ENCODE results near the gene CCL28. TPM values are rescaled to one million over a fixed set of nuclear protein-coding genes. Genes with fewer than 3 reads are reported as not detected.

CCL28 gene
- total and polyA plus RNA-seq, 2 experiments from 2014 or later = 5.7 to 7.1 TPM

DNA sequence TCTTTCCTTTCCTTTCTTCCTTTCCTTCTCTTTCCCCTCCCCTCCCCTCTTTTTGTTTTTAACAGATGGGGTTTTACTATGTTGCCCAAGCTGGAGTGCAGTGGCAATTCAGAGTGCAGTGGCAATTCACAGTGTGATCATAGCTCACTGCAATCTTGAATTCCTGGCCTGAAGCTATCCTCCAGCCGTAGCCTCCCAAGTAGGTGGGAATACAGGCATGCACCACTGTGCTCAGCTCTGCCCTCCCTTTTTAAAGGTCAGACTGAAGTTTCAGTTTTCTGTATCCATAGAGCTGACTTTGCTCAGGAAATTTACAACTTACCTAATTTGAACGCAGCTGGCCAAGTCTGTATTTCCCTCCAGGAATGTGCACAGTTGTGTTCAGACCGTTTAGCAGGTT lies 696 bp downstream of the CCL28 start:
- ATAC-seq (no peak), DNase-seq (ENCODE audit: low spot score) (no peak)
- TF ChIP-seq EZH2phosphoT487 (IDR thresholded peaks at IDR 0.05; ENCODE audit: unreplicated experiment) = no peak
- TF ChIP-seq, protein P1, sequence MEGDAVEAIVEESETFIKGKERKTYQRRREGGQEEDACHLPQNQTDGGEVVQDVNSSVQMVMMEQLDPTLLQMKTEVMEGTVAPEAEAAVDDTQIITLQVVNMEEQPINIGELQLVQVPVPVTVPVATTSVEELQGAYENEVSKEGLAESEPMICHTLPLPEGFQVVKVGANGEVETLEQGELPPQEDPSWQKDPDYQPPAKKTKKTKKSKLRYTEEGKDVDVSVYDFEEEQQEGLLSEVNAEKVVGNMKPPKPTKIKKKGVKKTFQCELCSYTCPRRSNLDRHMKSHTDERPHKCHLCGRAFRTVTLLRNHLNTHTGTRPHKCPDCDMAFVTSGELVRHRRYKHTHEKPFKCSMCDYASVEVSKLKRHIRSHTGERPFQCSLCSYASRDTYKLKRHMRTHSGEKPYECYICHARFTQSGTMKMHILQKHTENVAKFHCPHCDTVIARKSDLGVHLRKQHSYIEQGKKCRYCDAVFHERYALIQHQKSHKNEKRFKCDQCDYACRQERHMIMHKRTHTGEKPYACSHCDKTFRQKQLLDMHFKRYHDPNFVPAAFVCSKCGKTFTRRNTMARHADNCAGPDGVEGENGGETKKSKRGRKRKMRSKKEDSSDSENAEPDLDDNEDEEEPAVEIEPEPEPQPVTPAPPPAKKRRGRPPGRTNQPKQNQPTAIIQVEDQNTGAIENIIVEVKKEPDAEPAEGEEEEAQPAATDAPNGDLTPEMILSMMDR (conservative IDR thresholded peaks at IDR 0.05; ENCODE audit: low read depth in 2 of 2) = no peak
- TF ChIP-seq ZNF331 (CRISPR knock-in tag; IDR thresholded peaks at IDR 0.05; ENCODE audit: low read depth) = no peak
- no peak for TF ChIP-seq CREB1 (CRISPR knock-in tag; IDR thresholded peaks at IDR 0.05; ENCODE audit: low read depth)
- TF ChIP-seq POLR2AphosphoS5 (IDR thresholded peaks at IDR 0.05; ENCODE audit: low read depth) = no peak
- TF ChIP-seq STAT1 (IDR thresholded peaks at IDR 0.05; ENCODE audit: unreplicated experiment) = no peak
- TF ChIP-seq NANOG (IDR thresholded peaks at IDR 0.05; ENCODE audit: borderline replicate concordance) = no peak
- TF ChIP-seq, protein P2, sequence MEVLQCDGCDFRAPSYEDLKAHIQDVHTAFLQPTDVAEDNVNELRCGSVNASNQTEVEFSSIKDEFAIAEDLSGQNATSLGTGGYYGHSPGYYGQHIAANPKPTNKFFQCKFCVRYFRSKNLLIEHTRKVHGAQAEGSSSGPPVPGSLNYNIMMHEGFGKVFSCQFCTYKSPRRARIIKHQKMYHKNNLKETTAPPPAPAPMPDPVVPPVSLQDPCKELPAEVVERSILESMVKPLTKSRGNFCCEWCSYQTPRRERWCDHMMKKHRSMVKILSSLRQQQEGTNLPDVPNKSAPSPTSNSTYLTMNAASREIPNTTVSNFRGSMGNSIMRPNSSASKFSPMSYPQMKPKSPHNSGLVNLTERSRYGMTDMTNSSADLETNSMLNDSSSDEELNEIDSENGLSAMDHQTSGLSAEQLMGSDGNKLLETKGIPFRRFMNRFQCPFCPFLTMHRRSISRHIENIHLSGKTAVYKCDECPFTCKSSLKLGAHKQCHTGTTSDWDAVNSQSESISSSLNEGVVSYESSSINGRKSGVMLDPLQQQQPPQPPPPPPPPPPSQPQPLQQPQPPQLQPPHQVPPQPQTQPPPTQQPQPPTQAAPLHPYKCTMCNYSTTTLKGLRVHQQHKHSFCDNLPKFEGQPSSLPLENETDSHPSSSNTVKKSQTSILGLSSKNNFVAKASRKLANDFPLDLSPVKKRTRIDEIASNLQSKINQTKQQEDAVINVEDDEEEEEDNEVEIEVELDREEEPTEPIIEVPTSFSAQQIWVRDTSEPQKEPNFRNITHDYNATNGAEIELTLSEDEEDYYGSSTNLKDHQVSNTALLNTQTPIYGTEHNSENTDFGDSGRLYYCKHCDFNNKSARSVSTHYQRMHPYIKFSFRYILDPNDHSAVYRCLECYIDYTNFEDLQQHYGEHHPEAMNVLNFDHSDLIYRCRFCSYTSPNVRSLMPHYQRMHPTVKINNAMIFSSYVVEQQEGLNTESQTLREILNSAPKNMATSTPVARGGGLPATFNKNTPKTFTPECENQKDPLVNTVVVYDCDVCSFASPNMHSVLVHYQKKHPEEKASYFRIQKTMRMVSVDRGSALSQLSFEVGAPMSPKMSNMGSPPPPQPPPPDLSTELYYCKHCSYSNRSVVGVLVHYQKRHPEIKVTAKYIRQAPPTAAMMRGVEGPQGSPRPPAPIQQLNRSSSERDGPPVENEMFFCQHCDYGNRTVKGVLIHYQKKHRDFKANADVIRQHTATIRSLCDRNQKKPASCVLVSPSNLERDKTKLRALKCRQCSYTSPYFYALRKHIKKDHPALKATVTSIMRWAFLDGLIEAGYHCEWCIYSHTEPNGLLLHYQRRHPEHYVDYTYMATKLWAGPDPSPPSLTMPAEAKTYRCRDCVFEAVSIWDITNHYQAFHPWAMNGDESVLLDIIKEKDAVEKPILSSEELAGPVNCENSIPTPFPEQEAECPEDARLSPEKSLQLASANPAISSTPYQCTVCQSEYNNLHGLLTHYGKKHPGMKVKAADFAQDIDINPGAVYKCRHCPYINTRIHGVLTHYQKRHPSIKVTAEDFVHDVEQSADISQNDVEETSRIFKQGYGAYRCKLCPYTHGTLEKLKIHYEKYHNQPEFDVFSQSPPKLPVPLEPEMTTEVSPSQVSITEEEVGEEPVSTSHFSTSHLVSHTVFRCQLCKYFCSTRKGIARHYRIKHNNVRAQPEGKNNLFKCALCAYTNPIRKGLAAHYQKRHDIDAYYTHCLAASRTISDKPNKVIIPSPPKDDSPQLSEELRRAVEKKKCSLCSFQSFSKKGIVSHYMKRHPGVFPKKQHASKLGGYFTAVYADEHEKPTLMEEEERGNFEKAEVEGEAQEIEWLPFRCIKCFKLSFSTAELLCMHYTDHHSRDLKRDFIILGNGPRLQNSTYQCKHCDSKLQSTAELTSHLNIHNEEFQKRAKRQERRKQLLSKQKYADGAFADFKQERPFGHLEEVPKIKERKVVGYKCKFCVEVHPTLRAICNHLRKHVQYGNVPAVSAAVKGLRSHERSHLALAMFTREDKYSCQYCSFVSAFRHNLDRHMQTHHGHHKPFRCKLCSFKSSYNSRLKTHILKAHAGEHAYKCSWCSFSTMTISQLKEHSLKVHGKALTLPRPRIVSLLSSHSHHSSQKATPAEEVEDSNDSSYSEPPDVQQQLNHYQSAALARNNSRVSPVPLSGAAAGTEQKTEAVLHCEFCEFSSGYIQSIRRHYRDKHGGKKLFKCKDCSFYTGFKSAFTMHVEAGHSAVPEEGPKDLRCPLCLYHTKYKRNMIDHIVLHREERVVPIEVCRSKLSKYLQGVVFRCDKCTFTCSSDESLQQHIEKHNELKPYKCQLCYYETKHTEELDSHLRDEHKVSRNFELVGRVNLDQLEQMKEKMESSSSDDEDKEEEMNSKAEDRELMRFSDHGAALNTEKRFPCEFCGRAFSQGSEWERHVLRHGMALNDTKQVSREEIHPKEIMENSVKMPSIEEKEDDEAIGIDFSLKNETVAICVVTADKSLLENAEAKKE (CRISPR knock-in tag; IDR thresholded peaks at IDR 0.05) = no peak
- no peak for TF ChIP-seq ZNF114 (CRISPR knock-in tag; IDR thresholded peaks at IDR 0.05)
- no peak for TF ChIP-seq REST (IDR thresholded peaks at IDR 0.05; ENCODE audit: unreplicated experiment)
- no peak for TF ChIP-seq EZH2 (IDR thresholded peaks at IDR 0.05; ENCODE audit: low read depth, unreplicated experiment)
- TF ChIP-seq JUNB (IDR thresholded peaks at IDR 0.05; ENCODE audit: unreplicated experiment) = no peak
- TF ChIP-seq, protein P3, sequence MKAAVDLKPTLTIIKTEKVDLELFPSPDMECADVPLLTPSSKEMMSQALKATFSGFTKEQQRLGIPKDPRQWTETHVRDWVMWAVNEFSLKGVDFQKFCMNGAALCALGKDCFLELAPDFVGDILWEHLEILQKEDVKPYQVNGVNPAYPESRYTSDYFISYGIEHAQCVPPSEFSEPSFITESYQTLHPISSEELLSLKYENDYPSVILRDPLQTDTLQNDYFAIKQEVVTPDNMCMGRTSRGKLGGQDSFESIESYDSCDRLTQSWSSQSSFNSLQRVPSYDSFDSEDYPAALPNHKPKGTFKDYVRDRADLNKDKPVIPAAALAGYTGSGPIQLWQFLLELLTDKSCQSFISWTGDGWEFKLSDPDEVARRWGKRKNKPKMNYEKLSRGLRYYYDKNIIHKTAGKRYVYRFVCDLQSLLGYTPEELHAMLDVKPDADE (IDR thresholded peaks at IDR 0.05) = no peak
- peaks cover 7% of the 10 kb centered on the region; the same call in 1 of the 3 replicates for H3K9me3 Mint-ChIP-seq
- Histone ChIP-seq H3K36me3 (ENCODE audit: insufficient read depth) (no peaks in the 10 kb centered on the region), H3K4me2 (no peak overlapping the region), H3F3A (replicated peaks; ENCODE audit: low read depth) (no peaks in the 10 kb centered on the region), H3K9me2 (ENCODE audit: insufficient read depth) (no peaks in the 10 kb centered on the region), H3K79me2 (replicated peaks; ENCODE audit: insufficient read depth) (no peaks in the 10 kb centered on the region), H3K4me1 (ENCODE audit: insufficient read depth) (no peaks in the 10 kb centered on the region; the same call in 1 of the 2 replicates), H3K4me3 (no peak overlapping the region), H4K20me1 (replicated peaks; ENCODE audit: insufficient read depth) (no peaks in the 10 kb centered on the region), H3K27ac (ENCODE audit: low read depth) (no peak overlapping the region), H3K27me3 (ENCODE audit: insufficient read depth) (no peaks in the 10 kb centered on the region), H2AFZ (no peak overlapping the region)
- H3K4me1 Mint-ChIP-seq = peaks cover 5% of the 10 kb centered on the region; the same call in 2 of the 3 replicates
- no peaks in the 10 kb centered on the region for H3K36me3 Mint-ChIP-seq (ENCODE audit: low read depth)
- no peaks in the 10 kb centered on the region for H3K27me3 Mint-ChIP-seq (ENCODE audit: insufficient read depth, low read depth, poor library complexity)
- no peak overlapping the region for H3K4me3 Mint-ChIP-seq
- H3K27ac Mint-ChIP-seq = no peak overlapping the region
